Endothelial cell of umbilical vein (primary cell): ENCODE measurements around the gene CUEDC1. TPM values are rescaled to one million over a fixed set of nuclear protein-coding genes. Genes with fewer than 3 reads are reported as not detected.

Source experiments
- BruUV-seq: library from RNA; stranded (reverse); fragments of 400-500 nt; replicated peaks from 2 replicates; lab custom pipeline; 2021; lab: Mats Ljungman, UMichigan
- CTCF ChIA-PET: fragments of 300-600, 350-600 bp; sonication (Branson Sonifier 250); formaldehyde crosslinking; loops from one replicate; lab custom pipeline; 2021; ENCODE audit warnings: antibody characterized with exemption, inconsistent platforms; lab: Charles Lee
- POLR2A ChIA-PET: fragments of 300-600, 350-600 bp; sonication (Branson Sonifier 250); formaldehyde crosslinking; loops from one replicate; lab custom pipeline; 2021; ENCODE audit warnings: antibody characterized with exemption, inconsistent platforms; lab: Charles Lee
- DNase-seq: peaks from one replicate; pipeline ENCODE4 v3.0.0-alpha.2; 2011; ENCODE audit warnings: low read depth, low spot score
- FAIRE-seq: peaks from 2 replicates; lab custom pipeline; 2011; peaks lifted over from hg19 to GRCh38; lab: Jason Lieb, UNC
- H2AFZ ChIP-seq: 2 replicates; pipeline ENCODE4 v1.6.0; 2012; ENCODE audit warnings: low read depth, low read length, control low read depth, inconsistent platforms
- H3K27ac ChIP-seq: 2 replicates; pipeline ENCODE4 v1.5.1; 2011; ENCODE audit warnings: low read depth, mild to moderate bottlenecking, control low read depth, low read length, moderate library complexity; ENCODE audit not compliant: insufficient read depth
- H3K27me3 ChIP-seq, 2 experiments: 2 replicates each; pipeline versions ENCODE4 v1.6.0 to v1.6.1; 2011; ENCODE audit warnings: low read length in 2 of 2, mixed read lengths in 1 of 2; ENCODE audit not compliant: control insufficient read depth in 2 of 2, insufficient read depth in 2 of 2
- H3K36me3 ChIP-seq, 2 experiments: 2 replicates in 1 of 2; 3 replicates in 1 of 2; pipeline ENCODE4 v1.5.1; 2011; ENCODE audit warnings: low read length in 2 of 2, mild to moderate bottlenecking in 1 of 2, moderate library complexity in 1 of 2; ENCODE audit not compliant: control insufficient read depth in 2 of 2, insufficient read depth in 2 of 2; ENCODE audit errors: extremely low read depth in 1 of 2
- H3K4me1 ChIP-seq: 3 replicates; pipeline ENCODE4 v1.5.1; 2011; ENCODE audit warnings: mild to moderate bottlenecking, low read length; ENCODE audit not compliant: control insufficient read depth, insufficient read depth; ENCODE audit errors: extremely low read depth
- H3K4me2 ChIP-seq: 2 replicates; pipeline ENCODE4 v1.6.1; 2011; ENCODE audit warnings: low read length, control low read depth, mixed read lengths; ENCODE audit not compliant: insufficient read depth
- H3K4me3 ChIP-seq, 3 experiments: fragments of 200-600 bp in 1 of 3; sonication (generic), shearing (Covaris generic) in 1 of 3; replicated peaks in 1 of 3; 2 replicates each; pipeline ENCODE4 v1.5.1; 2011 to 2016; ENCODE audit warnings: control low read depth in 3 of 3, low read length in 3 of 3, mild to moderate bottlenecking in 2 of 3, inconsistent platforms in 1 of 3, low read depth in 1 of 3, moderate library complexity in 1 of 3; ENCODE audit not compliant: insufficient read depth in 1 of 3
- H3K79me2 ChIP-seq: 2 replicates; pipeline ENCODE4 v1.6.0; 2012; ENCODE audit warnings: low read length, inconsistent platforms; ENCODE audit not compliant: control insufficient read depth, insufficient read depth
- H3K9ac ChIP-seq: replicated peaks from 2 replicates; pipeline ENCODE3; 2011; ENCODE audit warnings: low read length, control low read depth; ENCODE audit not compliant: insufficient read depth; ENCODE audit errors: extremely low read depth
- H3K9me1 ChIP-seq: replicated peaks from 3 replicates; pipeline ENCODE4 v1.6.0; 2011; ENCODE audit warnings: mild to moderate bottlenecking, low read length; ENCODE audit not compliant: control insufficient read depth, insufficient read depth; ENCODE audit errors: extremely low read depth
- H3K9me3 ChIP-seq: replicated peaks from 2 replicates; pipeline ENCODE4 v1.5.1; 2012; ENCODE audit warnings: low read length, inconsistent platforms; ENCODE audit not compliant: control insufficient read depth, insufficient read depth
- H4K20me1 ChIP-seq: replicated peaks from 2 replicates; pipeline ENCODE3; 2011; ENCODE audit warnings: mild to moderate bottlenecking, low read length; ENCODE audit not compliant: control insufficient read depth, insufficient read depth; ENCODE audit errors: extremely low read depth
- EZH2 ChIP-seq: IDR thresholded peaks from 2 replicates; pipeline ENCODE4 v1.6.1; 2012; ENCODE audit warnings: borderline replicate concordance, low read depth, mild to moderate bottlenecking, moderate library complexity, low read length, inconsistent platforms; ENCODE audit not compliant: severe bottlenecking
- FOS ChIP-seq: IDR thresholded peaks from 2 replicates; pipeline ENCODE4 v1.6.1; 2011; ENCODE audit warnings: mild to moderate bottlenecking, low read length, moderate library complexity, borderline replicate concordance; ENCODE audit not compliant: insufficient read depth
- GATA2 ChIP-seq: IDR thresholded peaks from 2 replicates; pipeline ENCODE4 v1.7.0; 2011; ENCODE audit warnings: low read depth, mild to moderate bottlenecking, moderate library complexity, mixed read lengths, low read length; ENCODE audit not compliant: insufficient read length, insufficient read depth
- JUN ChIP-seq: IDR thresholded peaks from 2 replicates; pipeline ENCODE4 v1.6.1; 2011; ENCODE audit warnings: borderline replicate concordance, low read depth; ENCODE audit not compliant: insufficient read length, insufficient read depth
- MYC ChIP-seq: IDR thresholded peaks from one replicate; pipeline ENCODE4 v1.6.1; 2011; ENCODE audit warnings: mild to moderate bottlenecking, low read depth, low read length
- POLR2A ChIP-seq: IDR thresholded peaks from 2 replicates; pipeline ENCODE4 v1.6.1; 2012; ENCODE audit warnings: low read depth, mild to moderate bottlenecking, control low read depth, low read length
- POLR2AphosphoS5 ChIP-seq: IDR thresholded peaks from 2 replicates; pipeline ENCODE4 v1.6.1; 2012; ENCODE audit warnings: low read depth, mild to moderate bottlenecking, control low read depth, low read length, moderate library complexity; ENCODE audit not compliant: insufficient read depth
- dilution Hi-C: fragments of 300-500 bp; cut with MboI; formaldehyde crosslinking; loops from one replicate; pipeline ENCODE4 v1.15.0; 2019; ENCODE audit warnings: low sequenced_read_pairs; ENCODE audit not compliant: extremely low pct_ligation_motif_present
- intact Hi-C: fragments of 100-400 bp; cut with micrococcal nuclease; formaldehyde crosslinking; loops from one replicate; pipeline ENCODE4 v1.10.0; 2022
- polyA plus RNA-seq, 4 experiments: library from polyadenylated mRNA; depleted of rRNA in 3 of 4; stranded (reverse) in 3 of 4; unstranded in 1 of 4; fragments of >200 nt; gene quantifications; 2 replicates each; pipeline versions ENCODE4 v1.2.1 to v1.2.3, GENCODE V29; 2011 to 2012; ENCODE audit warnings: missing spikeins in 1 of 4
- small RNA-seq: library from RNA; depleted of rRNA; stranded (forward); fragments of <200 nt; gene quantifications from one replicate; pipeline ENCODE3, GENCODE V24; 2012; ENCODE audit warnings: low replicate concordance, low read depth; ENCODE audit not compliant: insufficient read depth, insufficient read length
- total RNA-seq: library from RNA; stranded (reverse); gene quantifications from 2 replicates; pipeline ENCODE4 v1.2.3, GENCODE V29; 2021
- TF ChIP-seq, protein P1 (sequence below): IDR thresholded peaks from 2 replicates; pipeline ENCODE4 v1.6.1; 2011; ENCODE audit not compliant: insufficient read depth, insufficient read length
- TF ChIP-seq, protein P2 (sequence below), 2 donors: IDR thresholded peaks; 1 replicate in 1 of 2; 2 replicates in 1 of 2; pipeline ENCODE4 v1.5.1; 2011; ENCODE audit warnings: low read length in 2 of 2, mild to moderate bottlenecking in 2 of 2, moderate library complexity in 2 of 2, control low read depth in 1 of 2, inconsistent platforms in 1 of 2, low read depth in 1 of 2; ENCODE audit not compliant: insufficient read depth in 1 of 2; ENCODE audit errors: extremely low read depth in 1 of 2

The CUEDC1 gene
- total and polyA plus RNA-seq, 2 donors (not counting 3 experiments of a cell fraction or from before 2014, with no cell fraction given): 15.8 to 27.7 TPM

DNA sequence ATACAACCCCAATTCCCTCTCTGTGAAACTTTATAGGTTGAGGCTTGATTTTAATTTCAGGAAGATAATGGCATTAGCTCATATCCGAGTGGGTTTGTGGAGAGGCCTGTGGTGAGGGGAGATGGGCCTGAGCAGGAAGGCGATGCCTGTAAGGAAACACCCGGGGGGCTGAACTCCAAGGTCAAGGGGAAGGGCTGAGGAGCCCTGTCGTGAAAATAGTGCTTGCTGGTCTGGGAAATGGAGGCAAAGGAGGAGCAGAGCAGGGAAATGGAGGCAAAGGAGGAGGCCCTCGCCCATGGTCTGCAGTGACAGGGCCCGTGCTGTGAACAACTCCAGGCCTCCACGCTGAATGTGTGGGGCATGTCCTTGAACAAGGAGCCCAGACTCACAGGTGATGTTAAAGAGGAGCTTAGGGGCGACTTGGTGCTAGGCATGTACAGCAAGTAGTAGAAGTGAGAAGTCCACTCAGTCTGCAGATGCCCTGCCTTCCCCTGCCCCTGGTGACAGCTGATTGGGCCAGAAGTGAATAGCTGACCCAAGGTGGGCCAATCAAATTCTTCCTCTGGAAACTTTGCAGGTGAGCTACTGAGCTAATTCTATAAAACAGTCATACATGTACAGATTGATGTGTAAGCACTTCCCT lies 143.5 kb downstream of the CUEDC1 start:
- intact Hi-C loops (no loop called here), dilution Hi-C loops (no loop called here)
- no peaks in the 10 kb centered on the region for H3K9me1 ChIP-seq
- ChIA-PET CTCF (interaction anchor here (1.0 to 1.5 kb wide), 4 partner anchors 15 to 569 kb away, joined by 3 to 4 read pairs (median 3); no protein-coding TSS in a partner anchor), POLR2A (no interaction called here)
- no peaks in the 10 kb centered on the region for H3K4me1 ChIP-seq
- H4K20me1 ChIP-seq: no peaks in the 10 kb centered on the region
- no peaks in the 10 kb centered on the region for H3K79me2 ChIP-seq
- H3K27me3 ChIP-seq: peaks cover 0 to 3% of the 10 kb centered on the region in 2 experiments
- H3K27ac ChIP-seq: no peak overlapping the region
- TF ChIP-seq FOS (no peak), GATA2 (no peak), POLR2AphosphoS5 (no peak), MYC (no peak), POLR2A (no peak), JUN (no peak), EZH2 (no peak)
- TF ChIP-seq, protein P1, sequence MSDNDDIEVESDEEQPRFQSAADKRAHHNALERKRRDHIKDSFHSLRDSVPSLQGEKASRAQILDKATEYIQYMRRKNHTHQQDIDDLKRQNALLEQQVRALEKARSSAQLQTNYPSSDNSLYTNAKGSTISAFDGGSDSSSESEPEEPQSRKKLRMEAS: no peak
- TF ChIP-seq, protein P2, sequence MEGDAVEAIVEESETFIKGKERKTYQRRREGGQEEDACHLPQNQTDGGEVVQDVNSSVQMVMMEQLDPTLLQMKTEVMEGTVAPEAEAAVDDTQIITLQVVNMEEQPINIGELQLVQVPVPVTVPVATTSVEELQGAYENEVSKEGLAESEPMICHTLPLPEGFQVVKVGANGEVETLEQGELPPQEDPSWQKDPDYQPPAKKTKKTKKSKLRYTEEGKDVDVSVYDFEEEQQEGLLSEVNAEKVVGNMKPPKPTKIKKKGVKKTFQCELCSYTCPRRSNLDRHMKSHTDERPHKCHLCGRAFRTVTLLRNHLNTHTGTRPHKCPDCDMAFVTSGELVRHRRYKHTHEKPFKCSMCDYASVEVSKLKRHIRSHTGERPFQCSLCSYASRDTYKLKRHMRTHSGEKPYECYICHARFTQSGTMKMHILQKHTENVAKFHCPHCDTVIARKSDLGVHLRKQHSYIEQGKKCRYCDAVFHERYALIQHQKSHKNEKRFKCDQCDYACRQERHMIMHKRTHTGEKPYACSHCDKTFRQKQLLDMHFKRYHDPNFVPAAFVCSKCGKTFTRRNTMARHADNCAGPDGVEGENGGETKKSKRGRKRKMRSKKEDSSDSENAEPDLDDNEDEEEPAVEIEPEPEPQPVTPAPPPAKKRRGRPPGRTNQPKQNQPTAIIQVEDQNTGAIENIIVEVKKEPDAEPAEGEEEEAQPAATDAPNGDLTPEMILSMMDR (IDR thresholded peaks at IDR 0.05; ENCODE audit: extremely low read depth in 1 of 2, insufficient read depth in 1 of 2, low read depth in 1 of 2, low read length in 2 of 2): no peak
- no peaks in the 10 kb centered on the region for H3K9me3 ChIP-seq
- DNase-seq (no peak), FAIRE-seq (no peak)
- H2AFZ ChIP-seq: no peak overlapping the region
- BruUV-seq: no TSS peak
- H3K4me2 ChIP-seq: no peak overlapping the region
- no peak overlapping the region for H3K4me3 ChIP-seq
- H3K36me3 ChIP-seq: no peaks in the 10 kb centered on the region
- no peak overlapping the region for H3K9ac ChIP-seq

Small RNA genes lying within 50 kb of the gene (small RNA-seq; reads per million reads assigned to genes)
- gene AC015813.4: not detected

Other genes with a start within 250 kb of the CUEDC1 start
- not detected in 2 replicates for gene CCDC182, start 210.1 kb downstream of the CUEDC1 start, total RNA-seq
- not detected in 2 replicates for gene CCDC182, start 210.1 kb downstream of the CUEDC1 start, polyA plus RNA-seq
- gene MRPS23, start 105.4 kb downstream of the CUEDC1 start, total RNA-seq: 40.7 and 46.2 TPM in 2 replicates
- 27.6 and 39.9 TPM in 2 replicates for gene MRPS23, start 105.4 kb downstream of the CUEDC1 start, polyA plus RNA-seq
- gene VEZF1, start 32.8 kb upstream of the CUEDC1 start, total RNA-seq: 58.2 and 59.0 TPM in 2 replicates
- gene VEZF1, start 32.8 kb upstream of the CUEDC1 start, polyA plus RNA-seq: 26.9 and 27.8 TPM in 2 replicates
- 309 and 316 TPM in 2 replicates for gene SRSF1, start 51.8 kb upstream of the CUEDC1 start, total RNA-seq
- gene SRSF1, start 51.8 kb upstream of the CUEDC1 start, polyA plus RNA-seq: 133 and 147 TPM in 2 replicates
- gene DYNLL2, start 128.0 kb upstream of the CUEDC1 start, total RNA-seq: 17.1 and 19.0 TPM in 2 replicates
- 6.8 and 7.4 TPM in 2 replicates for gene DYNLL2, start 128.0 kb upstream of the CUEDC1 start, polyA plus RNA-seq
- not detected in 2 replicates for gene OR4D1, start 193.0 kb upstream of the CUEDC1 start, total RNA-seq
- gene OR4D1, start 193.0 kb upstream of the CUEDC1 start, polyA plus RNA-seq: not detected in 2 replicates
- not detected in 2 replicates for gene OR4D2, start 211.6 kb upstream of the CUEDC1 start, total RNA-seq
- gene OR4D2, start 211.6 kb upstream of the CUEDC1 start, polyA plus RNA-seq: not detected in 2 replicates
- gene EPX, start 237.3 kb upstream of the CUEDC1 start, total RNA-seq: not detected in 2 replicates
- gene EPX, start 237.3 kb upstream of the CUEDC1 start, polyA plus RNA-seq: not detected in 2 replicates